Measurements from ENCODE around the gene GSN.

Gene GSN
- total RNA-seq: 2.0 to 8.1 (median 3.8) reads per million in 9 experiments

- peak; percentile 23 to 38 (median 31) for DNase-seq
- H3K4me3 Mint-ChIP-seq: peak within 1 kb of the TSS; percentile 83 to 84
- H3K36me3 Mint-ChIP-seq (ENCODE audit: insufficient read depth): no peaks in the 10 kb centered on the region
- peak; percentile 94 for ATAC-seq (replicated peaks)
- peak within 1 kb of the TSS; percentile 20 to 85 for H3K27ac Mint-ChIP-seq
- no peaks in the 10 kb centered on the region for H3K27me3 Mint-ChIP-seq
- H3K4me1 Mint-ChIP-seq (ENCODE audit: low read depth in 2 of 2): peaks cover 10% of the 10 kb centered on the region in 2 donors
- no peaks in the 10 kb centered on the region for H3K9me3 Mint-ChIP-seq
Measured at GRCh38 chr9:121267689-121268597, at the start of gene GSN. GSN (plus strand) TSS chr9:121268162; CDS start chr9:121301972, 33,810 bp downstream.

DNA sequence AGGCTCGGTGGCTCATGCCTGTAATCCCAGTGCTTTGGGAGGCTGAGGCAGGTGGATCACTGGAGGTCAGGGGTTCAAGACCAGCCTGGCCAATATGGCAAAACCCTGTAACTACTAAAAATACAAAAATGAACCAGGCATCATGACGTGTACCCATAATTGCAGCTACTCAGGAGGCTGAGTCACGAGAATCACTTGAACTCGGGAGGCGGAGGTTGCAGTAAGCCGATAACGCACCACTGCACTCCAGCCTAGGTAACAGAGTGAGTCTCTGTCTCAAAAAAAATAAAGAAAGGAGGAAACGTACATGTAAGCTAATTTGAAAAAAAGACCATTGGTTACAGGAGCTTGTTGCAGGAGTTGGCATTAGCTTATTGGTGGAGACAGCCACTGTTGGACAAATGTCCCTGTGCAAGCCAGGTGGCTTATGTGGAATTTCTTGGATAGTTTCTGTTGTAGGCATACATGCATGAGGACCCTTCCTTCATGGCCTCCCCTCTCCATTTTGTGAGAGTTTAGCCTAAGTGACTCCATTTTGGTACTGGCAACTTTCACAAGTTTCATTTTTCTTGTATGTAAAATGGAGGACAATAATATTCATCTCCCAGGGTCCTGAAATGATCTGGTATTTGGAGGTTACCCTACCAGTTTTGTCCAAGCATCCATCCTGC lies 49.5 kb upstream of the GSN start:
- ATAC-seq (replicated peaks): no peak
- Mint-ChIP-seq H3K27ac (no peak overlapping the region), H3K4me1 (ENCODE audit: low read depth in 2 of 2) (peaks cover 0 to 3% of the 10 kb centered on the region in 2 donors), H3K9me3 (no peaks in the 10 kb centered on the region), H3K4me3 (no peak overlapping the region), H3K27me3 (no peaks in the 10 kb centered on the region), H3K36me3 (ENCODE audit: insufficient read depth) (no peaks in the 10 kb centered on the region)
- no peak for DNase-seq

DNA sequence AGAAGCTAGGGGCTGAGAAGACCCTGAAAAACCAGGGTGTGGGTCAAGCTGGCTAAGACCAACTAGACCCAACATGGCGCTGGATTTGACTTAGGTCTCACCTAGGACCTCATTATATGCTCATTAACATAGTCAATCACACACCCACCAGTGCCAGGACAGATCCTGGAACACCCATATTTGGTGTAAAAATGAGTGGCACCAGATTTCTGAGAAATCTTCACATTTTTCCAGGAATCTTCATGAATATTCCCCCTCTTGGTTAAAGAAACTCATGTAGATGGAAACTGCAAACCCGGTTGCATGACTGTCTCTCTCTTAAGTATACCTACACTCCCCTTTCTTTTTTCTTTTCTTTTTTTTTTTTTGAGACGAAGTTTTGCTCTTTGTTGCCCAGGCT lies 48.4 kb upstream of the GSN start:
- no peaks in the 10 kb centered on the region for H3K36me3 Mint-ChIP-seq (ENCODE audit: insufficient read depth)
- no peak for DNase-seq
- no peak for ATAC-seq (replicated peaks)
- H3K9me3 Mint-ChIP-seq: no peaks in the 10 kb centered on the region
- no peak overlapping the region for H3K27ac Mint-ChIP-seq
- no peaks in the 10 kb centered on the region for H3K4me1 Mint-ChIP-seq (ENCODE audit: low read depth in 2 of 2)
- no peaks in the 10 kb centered on the region for H3K27me3 Mint-ChIP-seq
- H3K4me3 Mint-ChIP-seq: no peak overlapping the region

- no peaks in the 10 kb centered on the region for H3K27me3 Mint-ChIP-seq
- H3K4me3 Mint-ChIP-seq: no peak overlapping the region
- no peaks in the 10 kb centered on the region for H3K4me1 Mint-ChIP-seq (ENCODE audit: low read depth in 2 of 2)
- peak overlapping the region in 1 of 2 donors; percentile 20 for H3K27ac Mint-ChIP-seq
- H3K9me3 Mint-ChIP-seq: no peaks in the 10 kb centered on the region
- DNase-seq: no peak
- no peak for ATAC-seq (replicated peaks)
- no peaks in the 10 kb centered on the region for H3K36me3 Mint-ChIP-seq (ENCODE audit: insufficient read depth)
Measured at GRCh38 chr9:121220996-121221663, 46.8 kb upstream of the GSN start.

DNA sequence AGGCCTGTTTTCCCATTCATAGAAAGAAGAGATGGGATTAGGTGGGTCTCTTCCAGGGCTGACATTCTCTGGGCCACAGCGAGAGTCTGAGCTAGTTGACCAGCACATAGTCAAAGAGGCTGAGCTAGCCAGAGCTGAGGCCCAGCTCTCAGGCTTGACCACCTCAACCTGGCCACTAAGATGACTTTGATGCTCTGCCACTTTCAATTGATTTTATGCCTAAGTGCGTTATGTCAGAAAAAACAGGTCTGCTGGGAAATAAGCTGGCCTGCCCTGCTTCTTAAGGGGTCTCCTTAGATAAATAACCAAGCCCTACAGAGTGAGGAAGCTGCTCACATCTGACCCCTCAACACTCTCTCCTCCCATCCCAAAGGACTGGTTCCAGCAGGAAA lies 46.3 kb upstream of the GSN start:
- ATAC-seq (replicated peaks) (no peak), DNase-seq (no peak)
- no peaks in the 10 kb centered on the region for H3K27me3 Mint-ChIP-seq
- no peaks in the 10 kb centered on the region for H3K36me3 Mint-ChIP-seq (ENCODE audit: insufficient read depth)
- no peak overlapping the region for H3K27ac Mint-ChIP-seq
- no peaks in the 10 kb centered on the region for H3K4me1 Mint-ChIP-seq (ENCODE audit: low read depth in 2 of 2)
- H3K4me3 Mint-ChIP-seq: no peak overlapping the region
- no peaks in the 10 kb centered on the region for H3K9me3 Mint-ChIP-seq

DNA sequence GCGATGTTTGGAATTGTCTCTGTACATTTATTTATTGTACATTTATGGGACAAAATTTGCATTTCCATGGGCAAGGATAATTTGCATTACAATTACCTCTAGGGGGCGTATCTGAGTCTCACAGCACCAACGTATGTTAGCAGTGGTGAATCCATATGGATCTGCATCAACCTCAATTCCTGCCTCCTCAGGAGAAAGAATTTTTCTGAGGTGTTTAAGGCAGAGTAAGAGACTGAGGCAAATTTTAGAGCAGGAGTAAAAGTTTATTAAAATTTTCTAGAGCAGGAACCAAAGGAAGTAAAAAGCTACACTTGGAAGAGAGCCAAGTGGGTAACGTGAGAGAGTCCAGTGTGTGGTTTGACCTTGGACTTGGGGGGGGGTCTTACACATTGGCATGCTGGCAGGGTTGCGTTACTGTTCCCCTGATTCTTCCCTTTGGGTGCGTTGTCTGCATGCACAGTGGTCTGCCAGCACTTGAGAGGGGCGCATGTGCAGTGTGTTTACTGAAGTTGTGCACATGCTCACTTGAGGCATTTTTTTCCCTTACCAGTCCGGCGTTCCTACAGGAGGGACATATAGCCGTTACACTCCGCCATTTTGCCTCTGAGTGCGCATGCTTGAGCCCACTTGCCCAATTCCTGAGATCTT lies 45.3 kb upstream of the GSN start:
- no peak for ATAC-seq (replicated peaks)
- H3K9me3 Mint-ChIP-seq: no peaks in the 10 kb centered on the region
- H3K27me3 Mint-ChIP-seq: no peaks in the 10 kb centered on the region

GRCh38 chr9:121225240-121225639 lies 42.7 kb upstream of the GSN start:
- DNase-seq: no peak

More for the DNA sequence above, 45.3 kb upstream of the GSN start:
- Mint-ChIP-seq H3K4me3 (no peak overlapping the region), H3K27ac (no peak overlapping the region), H3K36me3 (ENCODE audit: insufficient read depth) (no peaks in the 10 kb centered on the region), H3K4me1 (ENCODE audit: low read depth in 2 of 2) (no peaks in the 10 kb centered on the region)
- no peak for DNase-seq

GRCh38 chr9:121226175-121226574 lies 41.8 kb upstream of the GSN start:
- no peak overlapping the region for H3K27ac Mint-ChIP-seq
- no peaks in the 10 kb centered on the region for H3K36me3 Mint-ChIP-seq (ENCODE audit: insufficient read depth)
- DNase-seq: no peak

More at GRCh38 chr9:121225240-121225639, 42.7 kb upstream of the GSN start:
- Mint-ChIP-seq H3K27ac (no peak overlapping the region), H3K9me3 (no peaks in the 10 kb centered on the region), H3K36me3 (ENCODE audit: insufficient read depth) (no peaks in the 10 kb centered on the region), H3K27me3 (no peaks in the 10 kb centered on the region), H3K4me1 (ENCODE audit: low read depth in 2 of 2) (no peaks in the 10 kb centered on the region), H3K4me3 (no peak overlapping the region)
- no peak for ATAC-seq (replicated peaks)

GRCh38 chr9:121227862-121228261 lies 40.1 kb upstream of the GSN start:
- no peaks in the 10 kb centered on the region for H3K36me3 Mint-ChIP-seq (ENCODE audit: insufficient read depth)
- H3K27ac Mint-ChIP-seq: no peak overlapping the region
- H3K27me3 Mint-ChIP-seq: no peaks in the 10 kb centered on the region
- ATAC-seq (replicated peaks) (no peak), DNase-seq (no peak)
- H3K9me3 Mint-ChIP-seq: no peaks in the 10 kb centered on the region
- no peaks in the 10 kb centered on the region for H3K4me1 Mint-ChIP-seq (ENCODE audit: low read depth in 2 of 2)
- H3K4me3 Mint-ChIP-seq: no peak overlapping the region

More at GRCh38 chr9:121226175-121226574, 41.8 kb upstream of the GSN start:
- Mint-ChIP-seq H3K4me3 (no peak overlapping the region), H3K27me3 (no peaks in the 10 kb centered on the region), H3K4me1 (ENCODE audit: low read depth in 2 of 2) (no peaks in the 10 kb centered on the region), H3K9me3 (no peaks in the 10 kb centered on the region)
- ATAC-seq (replicated peaks): no peak

DNA sequence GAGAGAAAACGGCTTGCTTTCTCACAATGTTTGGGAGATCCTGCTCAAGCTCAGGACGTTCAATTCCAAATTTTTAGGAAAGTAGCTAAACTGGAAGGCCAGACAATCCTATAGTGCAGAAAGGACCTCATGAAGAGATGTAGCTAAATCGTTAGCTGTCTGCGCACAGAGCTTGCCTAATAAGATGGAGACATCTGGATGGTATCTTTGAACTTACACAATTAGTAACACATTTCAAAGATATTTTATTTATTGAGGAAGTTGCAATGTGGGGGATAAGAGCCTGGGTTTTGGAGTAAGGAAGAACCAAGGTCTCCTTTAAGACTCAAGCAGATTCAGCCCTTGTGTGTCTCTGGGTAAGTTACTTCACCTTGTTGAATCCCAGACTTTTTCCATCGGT lies 37.7 kb upstream of the GSN start:
- no peak for ATAC-seq (replicated peaks)
- no peaks in the 10 kb centered on the region for H3K4me1 Mint-ChIP-seq (ENCODE audit: low read depth in 2 of 2)
- no peak for DNase-seq
- H3K27me3 Mint-ChIP-seq: no peaks in the 10 kb centered on the region
- H3K4me3 Mint-ChIP-seq: no peak overlapping the region
- H3K36me3 Mint-ChIP-seq (ENCODE audit: insufficient read depth): no peaks in the 10 kb centered on the region
- H3K27ac Mint-ChIP-seq: no peak overlapping the region
- H3K9me3 Mint-ChIP-seq: no peaks in the 10 kb centered on the region

DNA sequence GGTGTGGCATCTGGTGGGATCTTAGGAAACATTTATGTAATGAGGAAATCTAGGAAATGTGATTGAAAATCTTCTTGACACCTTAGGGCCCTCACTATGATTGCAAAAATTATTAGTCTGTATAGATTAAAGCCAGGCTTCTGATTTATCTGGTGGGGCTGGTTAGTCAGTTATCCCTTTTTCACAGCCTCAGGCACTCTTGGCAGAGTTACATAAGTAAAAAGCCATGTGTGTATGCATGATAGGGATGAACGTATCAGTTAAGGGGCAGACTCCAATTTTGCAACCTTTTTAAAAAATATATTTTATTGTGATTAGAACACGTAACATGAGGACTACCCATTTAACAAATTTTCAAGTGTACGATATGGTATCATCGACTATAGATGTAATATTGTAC lies 35.7 kb upstream of the GSN start:
- H3K27me3 Mint-ChIP-seq: no peaks in the 10 kb centered on the region
- no peaks in the 10 kb centered on the region for H3K9me3 Mint-ChIP-seq
- no peaks in the 10 kb centered on the region for H3K4me1 Mint-ChIP-seq (ENCODE audit: low read depth in 2 of 2)
- H3K27ac Mint-ChIP-seq: no peak overlapping the region
- H3K4me3 Mint-ChIP-seq: no peak overlapping the region
- H3K36me3 Mint-ChIP-seq (ENCODE audit: insufficient read depth): peaks cover 2% of the 10 kb centered on the region
- no peak for ATAC-seq (replicated peaks)
- no peak for DNase-seq

DNA sequence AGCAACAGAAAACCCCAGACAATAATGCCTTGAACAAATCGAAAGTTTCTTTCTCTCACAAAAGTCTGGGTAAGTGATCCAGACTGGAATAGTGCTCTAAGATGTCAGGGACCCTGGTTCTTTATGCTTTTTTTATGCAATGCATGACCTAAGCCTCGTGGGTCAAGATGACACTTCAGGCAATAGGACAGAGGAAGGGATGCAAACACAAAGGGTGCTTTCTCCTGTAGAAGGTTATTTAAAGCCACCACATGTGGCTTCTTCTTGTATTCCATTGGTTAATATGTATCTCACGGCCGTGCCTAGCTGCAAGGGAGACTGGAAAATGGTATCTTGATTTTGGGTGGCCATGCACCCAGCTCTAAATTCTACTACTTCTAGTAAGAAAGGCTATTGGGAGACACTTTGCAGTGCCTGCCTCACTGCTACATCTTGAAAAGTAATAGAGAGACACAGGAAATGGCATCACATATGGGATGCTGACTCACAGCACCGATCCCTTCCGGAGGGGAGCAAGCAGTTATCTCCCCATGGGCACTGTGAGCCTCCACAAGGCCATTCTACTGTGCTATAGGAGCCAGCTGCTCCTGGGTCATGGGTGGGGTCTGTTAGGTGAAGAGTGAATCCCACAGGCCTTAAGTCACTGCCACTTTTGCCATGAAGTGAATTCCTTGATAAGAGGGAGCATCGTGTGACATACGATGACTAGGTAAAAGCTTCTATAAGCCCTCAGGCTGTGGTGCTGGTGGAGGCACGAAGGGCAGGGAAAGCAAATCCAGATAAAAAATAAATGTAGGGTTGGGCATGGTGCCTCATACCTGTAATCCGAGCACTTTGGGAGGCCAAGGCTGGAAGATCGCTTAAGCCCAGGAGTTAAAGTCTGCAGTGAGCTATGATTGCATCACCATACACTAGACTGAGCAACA lies 33.8 kb upstream of the GSN start:
- H3K27ac Mint-ChIP-seq: no peak overlapping the region

More for the DNA sequence above, 33.8 kb upstream of the GSN start:
- Mint-ChIP-seq H3K27me3 (no peaks in the 10 kb centered on the region), H3K4me1 (ENCODE audit: low read depth in 2 of 2) (no peaks in the 10 kb centered on the region), H3K9me3 (no peaks in the 10 kb centered on the region), H3K36me3 (ENCODE audit: insufficient read depth) (peaks cover 2% of the 10 kb centered on the region), H3K4me3 (no peak overlapping the region)
- DNase-seq (no peak), ATAC-seq (replicated peaks) (no peak)
